ENCODE results near the gene SUGT1. TPM values are rescaled to one million over a fixed set of nuclear protein-coding genes. Genes with fewer than 3 reads are reported as not detected.

Gene SUGT1
- total RNA-seq, 1 donor from 2014 or later = 49.5 TPM

DNA sequence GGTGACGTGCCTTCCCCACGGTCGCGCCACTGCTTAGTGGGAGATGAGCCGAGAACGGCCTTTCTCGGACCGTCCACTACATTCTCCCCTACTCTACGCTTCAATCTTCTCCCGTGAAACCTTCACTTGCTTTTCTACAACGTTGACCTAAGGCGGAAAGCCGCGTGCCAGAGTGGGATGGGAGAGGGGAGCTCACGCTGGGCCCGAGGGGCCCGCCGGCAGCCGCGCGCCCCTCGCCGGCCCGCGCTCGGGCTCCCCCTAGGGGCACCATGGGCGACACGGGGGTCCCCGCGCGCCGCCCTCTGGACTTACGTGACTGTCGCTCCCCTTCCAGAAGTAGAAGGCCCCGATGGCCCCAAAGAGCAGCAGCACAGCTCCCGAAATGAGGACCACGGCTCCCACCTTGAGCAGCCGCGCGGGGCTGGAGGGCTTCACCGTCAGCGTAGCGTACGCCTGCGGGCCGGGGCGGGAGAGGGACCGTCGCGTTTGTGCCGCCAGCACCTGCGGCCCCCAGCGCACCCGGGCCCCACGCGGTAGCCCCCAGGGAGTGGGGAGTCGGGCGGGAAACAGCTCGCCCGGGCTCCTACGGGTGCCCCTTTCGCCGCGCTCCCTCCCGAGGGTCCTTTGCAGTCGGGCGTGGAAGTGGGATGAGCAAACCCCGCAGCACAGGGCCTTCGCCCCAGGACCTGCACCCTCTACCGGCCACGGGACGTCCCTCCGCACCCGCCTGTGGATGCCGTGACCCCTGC, 86.3 kb downstream of the SUGT1 start:
- peak; percentile 38 for DNase-seq

DNA sequence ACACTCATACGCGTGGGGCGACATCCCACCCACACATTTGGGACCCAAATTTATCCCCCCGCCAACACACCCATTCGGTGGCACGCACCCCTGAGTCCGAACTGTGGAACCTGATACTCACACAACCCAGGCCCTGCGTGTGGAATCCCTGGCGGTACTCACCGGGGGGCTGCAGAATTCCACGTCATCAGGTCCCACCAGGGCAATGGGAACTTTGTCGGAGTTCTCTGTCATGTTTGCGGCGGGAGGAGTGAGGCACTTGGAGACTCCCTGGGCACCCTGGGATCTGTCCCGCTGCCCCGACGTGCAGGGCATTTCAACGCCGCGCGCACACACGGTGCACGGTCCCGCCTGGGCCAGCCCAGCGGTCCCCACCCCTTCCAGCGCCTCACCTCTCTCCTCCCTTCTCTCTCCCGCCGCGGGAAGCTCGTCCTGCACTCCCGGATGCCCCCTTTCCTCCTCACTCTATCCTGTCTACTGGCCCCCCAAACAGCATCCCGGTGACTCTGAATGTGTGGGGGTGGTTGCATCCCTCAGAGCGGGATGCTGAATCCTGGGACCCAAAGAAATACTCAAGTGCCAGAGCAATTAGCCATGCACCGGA, 86.9 kb downstream of the SUGT1 start, which contains the start of gene CNMD:
Gene CNMD (minus strand): TSS at position 353 of the 604 bp plus-strand sequence. CDS start 119 bp downstream, at position 234.
- DNase-seq = no peak

DNA sequence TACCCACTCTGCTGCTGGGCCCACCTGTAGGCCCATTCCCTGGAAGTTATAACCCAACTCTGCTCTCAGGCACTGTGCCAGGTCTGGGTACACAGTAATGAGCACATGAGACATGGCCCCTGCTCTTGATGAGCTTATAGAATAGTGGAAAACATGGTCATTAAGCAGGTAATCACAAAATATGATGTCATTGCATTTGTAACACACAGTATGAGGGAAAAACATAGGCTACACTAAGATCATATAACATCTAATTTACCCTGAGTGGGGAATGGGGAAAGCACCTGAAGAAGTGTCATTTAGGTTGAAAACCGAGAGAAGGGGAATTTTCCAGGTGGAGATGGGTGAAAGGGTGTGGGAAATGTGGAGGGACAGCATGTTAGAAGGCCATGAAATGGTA, 90.9 kb downstream of the SUGT1 start:
- no peak for DNase-seq

DNA sequence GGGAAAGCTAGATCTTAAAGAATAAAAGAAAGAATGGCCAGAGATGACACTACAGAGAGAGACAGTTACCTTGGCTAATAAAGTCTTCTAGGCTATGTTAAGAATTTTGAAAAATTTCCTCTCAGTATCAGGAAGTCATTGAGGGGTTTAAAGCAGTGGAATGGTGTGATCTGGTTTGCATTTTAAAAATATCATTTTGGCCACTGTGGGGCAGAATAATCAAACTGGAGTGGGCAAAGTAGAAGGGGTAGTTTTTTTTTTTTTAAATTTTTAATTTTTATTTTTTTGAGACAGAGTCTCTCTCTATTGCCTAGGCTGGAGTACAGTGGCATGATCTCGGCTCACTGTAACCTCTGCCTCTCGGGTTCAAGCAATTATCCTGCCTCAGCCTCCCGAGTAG, 91.4 kb downstream of the SUGT1 start:
- no peak for DNase-seq

DNA sequence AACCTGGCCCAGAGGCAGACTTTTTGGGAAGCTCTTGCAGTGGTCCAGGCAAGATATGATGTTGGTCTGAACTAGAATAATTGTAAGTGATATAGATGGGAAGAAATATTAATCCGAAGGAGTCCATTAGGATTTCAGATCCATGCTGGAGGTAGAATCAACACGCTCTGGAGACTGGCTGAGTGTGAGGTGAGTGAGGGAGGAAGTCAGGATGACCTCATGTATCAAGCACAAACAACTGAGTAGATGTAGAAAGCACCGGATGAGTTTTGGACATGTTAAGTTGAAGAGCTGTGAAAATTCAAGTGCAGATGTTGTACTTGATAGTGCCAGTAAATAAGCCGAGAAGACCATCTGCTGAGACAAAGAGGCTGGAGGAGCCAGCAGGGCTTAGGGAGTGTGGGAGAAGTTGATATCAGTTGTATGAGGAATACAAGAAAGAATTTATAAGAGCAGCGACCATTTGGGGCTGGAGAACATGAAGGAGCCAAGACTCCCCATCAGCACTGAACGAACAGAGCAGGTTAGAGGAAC, 92.3 kb downstream of the SUGT1 start:
- DNase-seq = no peak

DNA sequence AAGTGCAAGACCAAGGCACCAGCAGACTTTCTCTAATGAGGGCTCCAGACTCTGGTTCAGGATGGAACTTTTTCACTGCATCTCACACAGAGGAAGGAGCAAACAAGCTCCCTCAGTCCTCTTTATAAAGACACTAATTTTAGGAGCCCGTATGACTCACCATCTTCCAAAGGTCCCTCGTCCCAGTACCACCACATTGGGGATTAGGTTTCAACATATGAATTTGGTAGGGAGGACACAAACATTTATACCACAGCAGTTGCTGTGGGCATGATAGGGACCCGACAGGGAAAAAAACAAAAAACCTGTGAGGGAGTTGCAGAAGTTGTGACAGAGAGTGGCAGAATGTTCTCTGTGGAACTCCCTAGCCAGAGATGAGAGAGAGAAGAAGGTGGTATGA, 93.5 kb downstream of the SUGT1 start:
- DNase-seq = no peak

DNA sequence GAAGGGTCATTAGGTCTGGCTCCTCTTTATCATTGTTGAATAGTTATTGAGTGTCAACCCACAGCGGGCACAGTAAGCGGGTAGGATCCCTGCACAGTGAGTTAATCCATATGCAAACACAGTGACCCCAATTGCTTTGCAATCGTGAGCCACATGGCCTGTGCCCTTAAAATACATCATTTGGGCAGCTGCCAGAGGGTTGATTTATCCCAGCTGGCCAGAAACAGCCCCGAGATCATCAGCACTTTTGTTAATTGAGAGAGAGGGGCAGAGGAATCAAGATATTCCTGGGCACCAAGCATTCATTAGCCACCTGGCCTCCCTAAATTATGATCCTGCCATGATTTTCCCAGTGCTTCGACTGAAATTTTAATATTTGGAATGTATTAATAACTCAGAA, 96.8 kb downstream of the SUGT1 start:
- DNase-seq = no peak

Other genes starting within 250 kb of the SUGT1 start
- gene THSD1, start 246.7 kb upstream of the SUGT1 start, total RNA-seq = 80.3 and 83.1 TPM in 2 replicates
- gene VPS36, start 202.2 kb upstream of the SUGT1 start, total RNA-seq = 22.5 and 29.5 TPM in 2 replicates
- 18.9 and 71.8 TPM in 2 replicates for gene CKAP2, start 197.4 kb upstream of the SUGT1 start, total RNA-seq
- 2.2 and 4.0 TPM in 2 replicates for gene HNRNPA1L2, start 10.4 kb upstream of the SUGT1 start, total RNA-seq
- gene CNMD, start 87.0 kb downstream of the SUGT1 start, total RNA-seq = not detected in 2 replicates
- under 0.01 TPM in 1 of 2 replicates, not detected in the other for gene PCDH8, start 195.8 kb downstream of the SUGT1 start, total RNA-seq